ENCODE data around the gene TFF1.

The TFF1 gene

GRCh38 chr21:42398436-42399028 lies 32.2 kb upstream of the TFF1 start:
- DNase-seq (ENCODE audit: low read depth) = no peak

- no peak for DNase-seq (ENCODE audit: low read depth)
These were observed 31.5 kb upstream of the TFF1 start for GRCh38 chr21:42397746-42398394.

- DNase-seq (ENCODE audit: low read depth) = no peak
These were observed 30.7 kb upstream of the TFF1 start for GRCh38 chr21:42396799-42397745.

- DNase-seq (ENCODE audit: low read depth) = no peak
These were observed 29.7 kb upstream of the TFF1 start, which contains the start of gene TMPRSS3 for GRCh38 chr21:42395905-42396651. Gene TMPRSS3, minus strand, starts transcription at chr21:42396052. Its CDS starts 635 bp downstream, at chr21:42395417.

- no peak for DNase-seq (ENCODE audit: low read depth)
These were observed 29.0 kb upstream of the TFF1 start for GRCh38 chr21:42395302-42395701.

GRCh38 chr21:42393443-42393950 lies 27.2 kb upstream of the TFF1 start:
- DNase-seq (ENCODE audit: low read depth) = no peak

- DNase-seq (ENCODE audit: low read depth) = no peak
These were observed 26.6 kb upstream of the TFF1 start for GRCh38 chr21:42392731-42393442.

- no peak for DNase-seq (ENCODE audit: low read depth)
These were observed 25.0 kb upstream of the TFF1 start for GRCh38 chr21:42391297-42391696.

GRCh38 chr21:42390696-42391095 lies 24.4 kb upstream of the TFF1 start:
- no peak for DNase-seq (ENCODE audit: low read depth)

GRCh38 chr21:42390193-42390592 lies 23.9 kb upstream of the TFF1 start:
- DNase-seq (ENCODE audit: low read depth) = no peak

- no peak for DNase-seq (ENCODE audit: low read depth)
These were observed 23.1 kb upstream of the TFF1 start for GRCh38 chr21:42389449-42389835.

GRCh38 chr21:42388740-42389448 lies 22.6 kb upstream of the TFF1 start:
- DNase-seq (ENCODE audit: low read depth) = no peak

GRCh38 chr21:42387843-42388340 lies 21.6 kb upstream of the TFF1 start:
- no peak for DNase-seq (ENCODE audit: low read depth)

GRCh38 chr21:42387164-42387563 lies 20.8 kb upstream of the TFF1 start:
- no peak for DNase-seq (ENCODE audit: low read depth)

- no peak for DNase-seq (ENCODE audit: low read depth)
These were observed 19.8 kb upstream of the TFF1 start for GRCh38 chr21:42386034-42386591.

GRCh38 chr21:42385619-42386018 lies 19.3 kb upstream of the TFF1 start:
- no peak for DNase-seq (ENCODE audit: low read depth)

GRCh38 chr21:42384989-42385388 lies 18.7 kb upstream of the TFF1 start:
- no peak for DNase-seq (ENCODE audit: low read depth)

GRCh38 chr21:42384156-42384945 lies 18.0 kb upstream of the TFF1 start:
- no peak for DNase-seq (ENCODE audit: low read depth)

- DNase-seq (ENCODE audit: low read depth) = no peak
These were observed 17.0 kb upstream of the TFF1 start for GRCh38 chr21:42383331-42383730.

Data from ELR (cell line).